ENCODE results near the gene GALR1.

The GALR1 gene

DNA sequence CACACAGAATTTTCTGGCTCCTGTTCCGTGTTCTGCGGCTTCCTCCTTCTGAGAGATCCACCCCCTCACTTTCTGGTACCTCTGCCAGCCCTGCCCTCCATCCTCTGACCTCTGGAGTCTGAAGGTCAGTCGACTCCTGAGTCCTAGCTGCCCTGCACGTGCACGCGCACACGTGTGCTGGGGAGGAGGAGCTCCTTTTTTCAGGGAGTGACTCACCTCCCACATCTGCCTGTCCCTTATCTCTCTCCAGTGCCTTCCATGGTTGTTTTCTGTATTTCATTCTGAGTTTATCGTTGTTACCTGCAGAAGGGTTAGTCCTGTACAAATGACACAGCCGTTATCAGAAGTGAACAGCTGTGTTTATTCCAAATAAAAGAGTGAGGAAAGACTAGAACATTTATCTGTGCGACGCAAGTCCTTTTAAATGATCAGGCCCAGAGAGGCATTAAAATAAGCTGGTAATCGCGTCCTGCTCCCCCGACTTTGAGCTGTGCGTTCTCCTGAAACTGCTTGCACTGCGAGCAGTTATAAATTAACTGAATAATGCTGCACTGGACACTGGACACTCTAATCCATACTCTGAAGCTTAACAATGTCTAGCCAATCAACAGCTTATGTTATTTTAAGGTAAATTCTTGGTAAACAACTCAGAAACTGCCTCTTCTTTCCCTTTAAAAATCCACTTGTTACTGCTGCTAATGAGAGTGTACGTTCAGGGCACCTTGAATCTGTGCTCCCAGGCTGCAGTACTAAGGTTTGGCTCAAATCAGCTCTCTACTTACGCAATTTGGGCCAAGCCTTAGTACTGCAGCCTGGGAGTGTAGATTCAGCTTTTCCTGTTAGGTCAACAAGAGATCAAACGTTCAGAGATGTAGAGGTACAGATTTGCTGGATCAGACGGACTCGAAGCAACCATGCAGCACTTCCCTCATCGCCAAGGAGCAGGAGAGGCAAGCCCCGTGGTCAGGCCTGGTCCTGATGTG lies 72.5 kb downstream of the GALR1 start:
- DNase-seq (ENCODE audit: low spot score): no peak

DNA sequence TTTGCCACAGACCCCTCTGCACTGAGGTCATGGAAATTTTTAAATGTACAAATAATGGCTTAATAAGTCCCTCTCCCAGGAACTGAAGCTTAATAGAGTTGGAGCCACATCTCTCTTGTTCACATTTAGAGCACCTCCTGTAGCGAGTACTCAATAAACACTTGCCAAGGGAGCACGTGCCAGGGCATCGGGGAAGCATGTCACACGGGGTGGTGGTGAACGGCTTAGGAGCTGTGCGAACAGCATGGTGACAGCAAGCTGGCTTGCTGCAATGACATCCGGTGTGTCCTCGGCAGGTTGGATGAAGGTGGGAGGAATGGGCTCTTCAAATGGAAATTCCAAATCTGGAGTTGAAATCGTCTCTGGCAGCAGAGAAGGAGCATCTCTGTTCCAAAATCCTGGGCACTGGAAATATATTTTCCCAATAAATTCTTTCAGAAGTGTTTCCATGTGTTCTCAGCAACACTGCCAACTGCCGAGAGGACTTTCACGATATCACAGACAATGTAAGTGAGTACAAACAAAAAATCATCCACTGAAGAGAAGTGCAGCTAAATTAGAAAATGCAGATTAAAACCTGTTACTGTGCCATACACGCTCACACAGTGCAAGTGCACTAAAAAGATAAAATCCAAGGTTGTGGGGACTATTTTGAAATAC lies 74.1 kb downstream of the GALR1 start:
- no peak for DNase-seq (ENCODE audit: low spot score)

Data from HuH-7.5 (cell line).